HG03439 (cell line): Measurements from ENCODE around the gene COMP.
"Not testable (repeated sequence)": the region's sequence is repeated elsewhere in the genome, so short reads cannot be mapped to it uniquely, and the experiment has no call there.

Experiments used
- ATAC-seq: cut with Tn5 transposase; IDR thresholded peaks from one replicate; pipeline ENCODE4 v1.9.1; 2021; ENCODE audit warnings: mild to moderate bottlenecking, moderate library complexity; ENCODE audit not compliant: unreplicated experiment

Gene COMP

DNA sequence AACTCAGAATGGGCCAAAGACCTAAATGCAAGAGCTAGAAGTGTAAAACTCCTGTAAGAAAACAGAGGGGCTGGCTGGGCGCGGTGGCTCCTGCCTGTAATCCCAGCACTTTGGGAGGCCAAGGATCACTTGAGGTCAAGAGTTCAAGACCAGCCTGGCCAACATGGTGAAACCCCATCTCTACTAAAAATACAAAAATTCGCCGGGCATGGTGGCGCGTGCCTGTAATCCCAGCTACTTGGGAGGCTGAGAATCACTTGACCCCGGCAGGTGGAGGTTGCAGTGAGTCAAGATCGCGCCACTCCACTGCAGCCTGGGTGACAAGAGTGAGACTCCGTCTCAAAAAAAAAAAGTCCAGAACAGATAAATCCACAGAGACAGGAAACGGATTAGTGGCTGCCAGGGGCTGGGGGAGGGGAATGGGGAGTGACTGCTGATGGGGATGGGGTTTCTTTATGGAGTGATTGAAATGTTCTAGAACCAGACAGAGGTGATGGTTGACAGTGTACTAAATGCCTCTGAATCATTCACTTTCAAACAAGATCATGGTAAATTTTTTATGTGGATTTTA lies 57.3 kb downstream of the COMP start:
- not testable (repeated sequence) for ATAC-seq

- no peak for ATAC-seq
These were observed 57.9 kb downstream of the COMP start for GRCh38 chr19:18733196-18733647.
